Upper lobe of left lung (tissue), 4 donors: ENCODE data around the gene TSHZ1.

ENCODE experiments used
- EP300 ChIP-seq, 4 donors: sonication (generic); formaldehyde crosslinking; IDR thresholded peaks; one replicate each; pipeline ENCODE4 v1.5.1; 2017; ENCODE audit warnings: antibody characterized with exemption in 4 of 4, control low read depth in 2 of 4
- POLR2A ChIP-seq, 4 donors: fragments of 450-650 bp; IDR thresholded peaks; one replicate each; pipeline ENCODE4 v1.5.1; 2016 to 2017; ENCODE audit warnings: antibody characterized with exemption in 4 of 4, mild to moderate bottlenecking in 2 of 4
- POLR2AphosphoS5 ChIP-seq, 2 donors: sonication (generic); formaldehyde crosslinking; IDR thresholded peaks; one replicate each; pipeline ENCODE4 v1.5.1; 2017; ENCODE audit warnings: antibody characterized with exemption in 2 of 2
- TF ChIP-seq, protein P1 (sequence below), 6 experiments: fragments of 450-650 bp in 4 of 6; fragments of 200-600 bp in 2 of 6; sonication (generic) in 2 of 6; IDR thresholded peaks; one replicate each; pipeline ENCODE4 v1.5.1; 2016 to 2019; ENCODE audit warnings: antibody characterized with exemption in 6 of 6

DNA sequence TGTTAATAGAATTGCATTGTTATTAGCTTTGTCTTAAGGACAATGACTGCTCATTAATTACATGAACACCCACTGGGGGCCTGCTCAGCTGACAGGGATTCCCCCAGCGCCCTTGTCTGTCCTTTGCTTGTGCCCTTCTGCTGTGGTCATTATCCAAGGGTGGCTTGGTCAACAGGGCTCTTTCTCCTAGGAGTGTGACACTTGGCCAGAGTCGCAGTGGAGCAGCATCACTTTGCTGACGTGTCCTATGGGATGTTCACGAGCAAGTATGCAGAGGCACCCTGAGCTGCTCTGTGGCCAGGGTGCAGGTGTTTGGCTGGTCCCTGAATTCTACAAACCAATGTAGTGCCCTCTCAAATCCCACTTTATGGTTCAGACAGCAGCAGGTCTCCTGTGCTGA, 47.6 kb upstream of the TSHZ1 start:
- TF ChIP-seq, protein P1, sequence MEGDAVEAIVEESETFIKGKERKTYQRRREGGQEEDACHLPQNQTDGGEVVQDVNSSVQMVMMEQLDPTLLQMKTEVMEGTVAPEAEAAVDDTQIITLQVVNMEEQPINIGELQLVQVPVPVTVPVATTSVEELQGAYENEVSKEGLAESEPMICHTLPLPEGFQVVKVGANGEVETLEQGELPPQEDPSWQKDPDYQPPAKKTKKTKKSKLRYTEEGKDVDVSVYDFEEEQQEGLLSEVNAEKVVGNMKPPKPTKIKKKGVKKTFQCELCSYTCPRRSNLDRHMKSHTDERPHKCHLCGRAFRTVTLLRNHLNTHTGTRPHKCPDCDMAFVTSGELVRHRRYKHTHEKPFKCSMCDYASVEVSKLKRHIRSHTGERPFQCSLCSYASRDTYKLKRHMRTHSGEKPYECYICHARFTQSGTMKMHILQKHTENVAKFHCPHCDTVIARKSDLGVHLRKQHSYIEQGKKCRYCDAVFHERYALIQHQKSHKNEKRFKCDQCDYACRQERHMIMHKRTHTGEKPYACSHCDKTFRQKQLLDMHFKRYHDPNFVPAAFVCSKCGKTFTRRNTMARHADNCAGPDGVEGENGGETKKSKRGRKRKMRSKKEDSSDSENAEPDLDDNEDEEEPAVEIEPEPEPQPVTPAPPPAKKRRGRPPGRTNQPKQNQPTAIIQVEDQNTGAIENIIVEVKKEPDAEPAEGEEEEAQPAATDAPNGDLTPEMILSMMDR (IDR thresholded peaks at IDR 0.05): no peak
- TF ChIP-seq POLR2AphosphoS5 (IDR thresholded peaks at IDR 0.05) (no peak), POLR2A (IDR thresholded peaks at IDR 0.05) (no peak), EP300 (IDR thresholded peaks at IDR 0.05) (no peak)
